ENCODE results near the gene FXYD2.
"Not testable (repeated sequence)": the region's sequence is repeated elsewhere in the genome, so short reads cannot be mapped to it uniquely, and the experiment has no call there.

Gene FXYD2

DNA sequence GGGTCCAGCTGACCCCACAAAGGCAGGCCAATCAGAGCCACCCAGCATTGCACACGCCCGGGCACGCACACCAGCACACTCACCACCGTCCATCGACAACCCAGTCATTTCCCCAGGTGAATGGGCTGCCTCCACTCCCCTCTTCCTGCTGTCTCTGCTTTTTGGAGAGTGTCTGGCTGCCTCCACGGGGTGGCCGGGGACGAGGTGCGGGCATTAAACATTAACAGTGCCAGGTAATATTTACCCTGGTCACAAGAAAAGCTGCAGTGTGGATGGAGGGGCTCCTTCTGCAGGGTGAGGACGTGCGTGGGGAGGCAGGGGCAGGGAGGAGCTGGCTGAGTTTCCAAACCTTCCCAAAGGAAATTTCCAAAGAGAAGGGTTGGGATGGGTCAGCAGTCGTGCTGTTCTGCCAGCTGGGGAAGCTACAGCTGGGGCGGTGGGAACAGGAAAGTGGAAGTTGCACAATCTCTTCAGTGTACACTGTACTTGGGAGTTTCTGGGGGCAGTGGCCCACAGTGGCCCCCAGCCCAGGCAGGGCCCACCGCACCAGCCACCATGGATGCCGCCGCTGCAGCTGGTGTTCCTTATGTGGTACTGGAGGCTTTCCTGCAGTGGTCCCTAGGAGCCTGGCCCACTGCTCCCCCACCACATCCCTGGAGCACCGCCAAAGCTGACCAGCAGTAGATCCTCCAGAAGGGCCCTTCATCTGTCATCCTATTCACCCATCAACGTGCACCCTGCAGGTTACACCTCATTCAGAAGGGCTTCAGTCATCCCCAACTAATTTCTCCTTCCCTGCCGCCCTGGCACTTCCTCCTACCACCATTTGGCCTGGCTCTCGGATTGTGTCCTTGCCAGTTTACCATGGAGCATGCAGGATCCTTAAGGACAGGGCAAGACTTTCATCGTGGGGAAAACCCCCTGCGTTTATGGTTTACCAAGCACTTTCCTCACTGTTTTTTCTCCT lies at the start of gene FXYD2:
Gene FXYD2, minus strand, starts transcription at position 174 of the 967 bp plus-strand sequence. Its CDS starts 66 bp downstream, at position 108.
- no peak for DNase-seq

DNA sequence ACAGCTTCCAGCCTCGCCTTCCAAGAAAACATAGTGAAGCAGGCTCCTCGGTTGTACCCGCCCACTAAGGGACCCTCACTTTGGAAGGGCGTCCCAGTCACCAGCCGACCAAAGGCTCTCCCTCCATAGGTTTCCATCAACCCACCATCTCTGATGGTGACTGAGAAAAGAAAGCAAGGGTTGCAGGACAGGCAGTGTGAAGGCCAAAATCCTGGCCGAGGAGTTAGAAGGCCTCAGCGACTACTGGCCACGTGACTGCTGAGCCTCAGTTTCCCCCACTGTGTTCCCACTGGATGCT lies 49.2 kb upstream of the FXYD2 start:
- no peak for DNase-seq

DNA sequence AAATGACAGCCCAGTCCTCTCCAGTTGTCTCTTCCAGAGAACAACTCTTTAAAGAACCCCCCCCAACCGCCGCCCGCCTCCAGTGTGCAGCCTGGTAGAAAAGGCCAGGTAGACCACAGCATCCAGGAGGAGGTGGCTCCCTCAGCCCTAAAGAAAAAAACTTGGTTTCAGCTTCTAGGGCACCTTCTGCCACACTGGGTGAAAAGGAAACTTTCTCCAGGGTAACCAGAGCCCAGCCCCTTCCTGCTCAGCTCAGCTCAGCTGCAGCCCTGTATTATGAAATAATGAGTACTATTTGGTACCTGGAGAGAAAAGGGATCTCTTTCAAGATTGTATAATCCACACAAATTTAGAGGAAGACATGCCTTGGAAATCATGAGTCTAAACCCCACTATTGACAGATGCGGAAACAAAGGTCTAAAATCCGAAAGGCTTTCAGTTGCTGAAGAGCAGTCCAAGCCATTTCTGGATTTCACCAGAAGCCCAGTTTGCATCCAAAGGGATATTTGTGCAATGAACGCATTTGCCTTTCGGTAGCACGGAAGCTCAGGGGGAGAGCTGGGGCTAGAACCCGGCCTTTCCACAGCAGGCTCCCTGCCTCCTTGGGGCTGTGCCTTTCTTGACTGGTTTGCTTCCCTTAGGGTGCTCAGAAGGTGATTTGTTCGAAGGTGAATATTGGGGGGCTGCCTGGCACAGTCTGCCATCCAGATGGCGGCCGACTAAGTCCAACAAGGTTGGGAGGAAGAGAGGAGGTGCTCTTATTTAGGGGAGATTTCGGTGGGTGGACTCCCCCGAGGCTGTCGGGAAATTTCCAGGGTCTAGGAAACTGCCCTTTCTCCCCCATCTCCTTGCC lies 48.7 kb upstream of the FXYD2 start:
- no peak for DNase-seq

DNA sequence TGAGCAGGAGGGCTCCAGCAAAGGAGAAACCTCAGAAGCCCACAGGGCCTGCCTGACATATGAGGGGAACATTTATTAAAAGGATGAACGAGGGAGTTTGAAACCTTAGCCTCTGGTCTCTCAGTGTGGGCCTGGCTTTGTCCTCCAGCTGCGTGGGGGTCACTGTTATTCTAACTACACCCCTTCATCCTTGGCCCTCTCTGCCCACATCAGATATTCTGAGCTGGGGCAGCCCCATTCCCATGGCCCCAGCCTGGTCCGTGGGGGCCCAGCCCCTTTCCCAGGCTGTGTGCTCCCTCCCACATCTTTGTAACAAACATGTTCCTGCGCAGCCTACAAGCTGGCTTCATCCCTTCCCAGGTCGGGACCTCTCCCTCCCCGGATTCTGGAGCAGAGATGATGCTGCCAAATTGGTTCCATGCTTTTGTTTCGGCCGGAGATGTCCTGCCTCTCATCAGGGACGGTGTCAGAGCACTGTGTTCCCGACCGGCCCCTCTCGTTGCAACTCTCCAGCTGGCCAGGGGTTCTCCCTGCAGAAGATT lies 47.9 kb upstream of the FXYD2 start:
- DNase-seq = no peak

DNA sequence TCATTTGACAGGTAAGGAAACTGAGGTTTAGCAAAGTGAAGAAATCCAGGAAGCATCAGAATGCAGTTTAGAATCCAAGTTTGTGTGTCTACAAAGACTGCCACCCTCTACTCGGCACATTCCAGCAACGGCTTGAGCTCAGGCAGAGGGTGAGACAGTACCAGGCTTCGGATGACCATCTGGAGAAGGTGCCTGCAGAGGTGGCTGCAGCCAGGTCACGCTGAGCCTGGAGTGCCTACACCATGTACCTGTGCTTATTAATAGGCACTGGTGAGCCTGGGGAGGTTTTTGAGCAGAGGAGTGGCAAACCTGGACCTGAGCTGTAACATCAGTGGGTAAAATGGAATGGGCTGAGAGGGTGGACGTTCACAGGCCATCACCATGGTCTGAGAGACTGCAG lies 47.2 kb upstream of the FXYD2 start:
- DNase-seq = no peak

DNA sequence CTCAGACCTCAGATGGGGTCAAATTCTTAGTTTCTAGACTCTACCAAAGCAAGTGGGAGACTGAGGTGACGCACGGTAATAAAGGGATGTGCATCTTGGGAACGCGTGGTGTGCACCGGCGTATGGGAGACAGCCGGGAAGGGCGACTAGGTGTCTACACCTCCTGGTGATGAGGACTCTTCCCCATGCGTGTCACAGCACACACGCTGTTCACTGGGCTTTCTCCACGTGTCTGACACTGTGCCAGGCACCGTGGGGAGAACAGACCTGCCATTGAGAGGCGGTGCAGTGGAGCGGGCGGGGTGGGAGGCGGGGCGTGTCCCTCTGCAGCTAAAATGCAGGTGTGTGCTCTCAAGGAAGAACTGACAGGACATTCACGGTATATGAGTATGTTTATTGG lies 46.6 kb upstream of the FXYD2 start:
- DNase-seq = no peak

DNA sequence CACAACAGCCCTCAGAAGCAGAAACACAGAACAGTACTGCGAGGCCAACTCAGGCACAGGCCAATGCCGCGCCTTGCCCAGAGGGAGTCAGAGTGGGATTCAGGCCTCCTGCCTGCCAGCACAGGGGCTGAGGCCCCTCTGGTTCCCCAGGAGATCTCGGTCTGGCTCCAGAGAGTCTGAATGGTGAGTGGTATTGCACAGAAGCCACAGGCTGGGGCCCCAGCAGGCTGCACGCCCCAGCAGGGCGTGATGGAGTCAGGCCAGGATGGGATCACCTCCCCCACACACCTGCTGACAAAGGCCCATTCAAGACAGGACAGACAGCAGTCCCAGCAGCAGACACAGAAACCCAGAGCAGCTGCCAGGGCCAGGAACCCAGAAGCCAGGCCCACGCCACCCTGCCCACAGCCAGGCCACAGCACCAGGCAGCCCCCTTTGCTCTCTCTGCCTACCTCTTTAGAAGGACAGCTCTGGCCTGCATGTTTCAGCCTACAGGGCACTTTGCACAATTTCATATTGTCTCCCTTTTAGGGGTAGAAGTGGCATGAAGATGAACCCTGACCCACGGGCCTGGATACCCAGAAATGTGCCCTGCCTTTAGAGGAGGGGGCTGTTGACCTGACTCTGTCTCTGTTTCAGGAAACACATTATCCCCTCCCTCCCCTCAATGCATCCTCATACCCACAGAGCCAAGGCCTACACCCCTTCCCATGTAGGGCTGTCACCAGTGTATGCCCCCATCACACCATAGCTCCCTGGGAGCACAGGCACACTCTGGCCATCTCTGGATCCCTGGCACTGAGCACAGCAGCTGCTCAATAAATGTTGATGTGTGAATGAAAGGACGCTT lies 45.8 kb upstream of the FXYD2 start:
- no peak for DNase-seq

DNA sequence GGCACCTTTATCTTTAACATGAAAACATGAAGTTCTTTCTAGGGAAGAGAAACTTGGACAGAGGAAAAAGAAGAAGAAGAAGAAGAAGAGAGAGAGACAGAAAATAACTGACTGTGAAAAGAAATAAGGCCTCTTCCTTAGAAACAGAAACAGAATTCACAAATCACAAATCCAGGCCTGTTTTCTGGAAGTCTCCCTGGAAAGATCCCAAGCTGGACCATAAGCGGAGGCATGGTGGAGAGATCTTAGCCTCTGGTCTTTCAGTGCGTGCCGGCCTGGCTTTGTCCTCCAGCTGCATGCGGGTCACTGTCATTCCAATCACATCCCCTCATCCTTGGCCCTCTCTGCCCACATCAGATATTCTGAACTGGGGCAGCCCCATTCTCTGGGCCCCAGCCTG lies 45.1 kb upstream of the FXYD2 start:
- no peak for DNase-seq

DNA sequence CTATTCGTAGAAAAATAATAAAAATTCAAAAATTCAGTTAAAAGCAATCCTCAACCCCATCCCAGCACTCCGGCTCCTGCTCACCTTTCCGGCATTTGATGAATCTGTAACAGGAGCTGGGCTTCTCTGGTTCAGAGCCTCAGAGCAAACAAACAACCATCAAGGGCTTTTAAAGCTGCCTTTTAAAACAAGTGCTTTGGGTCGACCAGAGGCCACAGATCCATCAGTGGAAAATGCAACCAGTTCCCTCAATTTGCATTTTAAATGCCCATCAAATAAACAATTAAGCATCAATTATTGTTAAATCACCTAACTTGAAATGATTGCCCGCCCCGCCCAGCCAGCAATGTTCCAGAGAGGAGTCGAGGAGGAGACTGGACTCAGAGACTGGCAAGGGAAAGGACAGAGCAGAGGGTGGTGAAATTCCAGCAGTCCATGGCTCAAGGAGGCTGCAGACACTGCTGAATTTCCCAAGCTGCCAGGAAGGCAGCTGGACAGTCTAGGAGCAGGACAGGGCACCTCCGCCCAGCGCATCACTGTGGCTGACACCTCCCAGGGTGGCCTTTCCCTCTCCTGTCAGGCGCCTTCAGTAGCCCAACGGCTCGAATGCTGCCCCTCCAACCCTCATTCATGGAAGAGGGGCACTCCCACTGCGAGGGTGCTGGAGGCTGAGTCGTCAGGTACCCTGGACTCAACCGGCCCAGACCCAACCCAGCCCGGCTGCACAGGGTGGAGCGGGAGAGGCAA lies 44.4 kb upstream of the FXYD2 start:
- DNase-seq = no peak

DNA sequence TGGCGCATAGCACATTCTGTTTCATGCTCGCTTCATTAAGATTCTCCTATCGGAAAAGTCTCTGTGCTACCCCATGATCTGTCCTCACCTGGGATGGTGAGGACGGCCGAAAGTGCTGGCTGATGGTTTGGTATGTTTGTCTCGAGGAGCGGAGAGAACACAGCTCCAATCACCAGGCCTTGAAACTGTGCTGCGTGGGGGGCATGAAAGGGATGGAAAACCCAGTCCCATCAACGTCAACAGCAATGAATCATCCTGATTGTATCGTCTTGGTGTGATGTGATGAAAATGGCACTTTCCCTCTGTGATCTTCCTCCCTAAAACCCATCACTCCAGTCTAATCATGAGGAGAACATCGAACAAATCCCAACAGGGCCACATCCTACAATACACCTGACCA lies 43.5 kb upstream of the FXYD2 start:
- DNase-seq = no peak

DNA sequence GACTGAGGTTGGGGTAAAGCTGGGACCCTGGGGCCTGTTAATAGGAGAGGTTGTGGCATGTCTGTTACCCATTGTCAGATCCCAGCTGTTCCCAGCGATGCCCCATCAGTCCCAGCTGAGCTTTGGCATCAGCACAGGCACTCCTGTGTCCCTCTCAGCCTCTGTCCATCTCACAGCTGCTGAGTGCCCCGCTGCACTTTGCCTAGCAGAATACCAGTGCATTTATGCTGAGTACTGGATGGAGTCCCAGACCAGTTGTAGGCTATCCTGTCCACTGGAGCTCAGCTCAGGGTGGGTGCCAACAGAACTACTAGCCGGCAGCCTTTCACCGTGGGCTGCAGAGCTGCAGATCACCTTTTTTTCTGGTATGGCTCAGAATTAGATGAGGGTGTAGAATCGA lies 42.0 kb upstream of the FXYD2 start:
- no peak for DNase-seq

DNA sequence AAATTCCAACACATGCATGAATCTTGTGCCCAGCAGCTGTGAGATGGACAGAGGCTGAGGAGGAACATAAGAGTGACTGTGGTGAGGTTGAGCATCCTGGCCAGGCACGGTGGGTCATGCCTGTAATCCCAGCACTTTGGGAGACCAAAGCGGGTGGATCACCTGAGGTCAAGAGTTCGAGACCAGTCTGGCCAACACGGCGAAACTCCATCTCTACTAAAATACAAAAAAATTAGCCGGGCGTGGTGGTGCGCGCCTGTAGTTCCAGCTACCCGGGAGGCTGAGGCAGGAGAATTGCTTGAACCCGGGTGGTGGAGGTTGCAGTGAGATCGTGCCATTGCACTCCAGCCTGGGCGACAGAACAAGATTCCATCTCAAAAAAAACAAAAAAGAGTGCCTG lies 41.0 kb upstream of the FXYD2 start:
- not testable (repeated sequence) for DNase-seq

DNA sequence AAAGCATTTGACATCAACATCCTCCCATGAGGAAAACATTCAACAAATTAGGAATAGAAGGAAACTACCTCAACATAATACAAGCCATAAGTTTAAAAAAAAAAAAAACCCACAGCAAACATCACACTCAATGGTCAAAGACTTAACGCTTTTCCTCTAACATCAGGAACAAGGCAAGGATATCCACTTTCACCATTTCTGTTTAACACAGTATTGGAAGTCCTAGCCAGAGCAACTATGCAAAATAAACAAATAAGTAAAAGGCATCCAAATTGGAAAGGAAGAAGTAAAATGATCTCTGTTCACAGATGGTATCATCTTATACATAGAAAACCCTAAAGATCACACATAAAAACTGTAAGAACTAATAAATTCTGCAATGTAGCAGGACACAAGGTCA lies 38.8 kb upstream of the FXYD2 start:
- DNase-seq = no peak

DNA sequence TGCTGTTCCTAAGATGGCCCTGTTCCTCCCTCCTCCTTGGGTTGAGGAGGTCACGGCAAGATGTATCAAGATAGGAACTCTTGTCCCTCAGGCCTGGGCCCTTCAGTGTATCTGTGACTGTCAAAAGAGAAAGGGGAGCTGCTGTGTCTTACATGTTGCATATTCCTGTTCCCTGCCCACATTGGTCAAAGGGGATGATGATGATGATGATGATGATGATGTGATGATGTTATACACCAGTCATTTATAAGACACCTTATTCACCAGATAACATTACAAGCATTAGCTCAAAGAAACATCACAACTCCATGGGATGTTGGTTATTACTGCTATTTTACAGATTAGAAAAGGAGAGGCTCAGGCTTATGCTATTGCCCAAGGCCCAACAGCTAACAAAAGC lies 38.2 kb upstream of the FXYD2 start:
- DNase-seq = no peak

DNA sequence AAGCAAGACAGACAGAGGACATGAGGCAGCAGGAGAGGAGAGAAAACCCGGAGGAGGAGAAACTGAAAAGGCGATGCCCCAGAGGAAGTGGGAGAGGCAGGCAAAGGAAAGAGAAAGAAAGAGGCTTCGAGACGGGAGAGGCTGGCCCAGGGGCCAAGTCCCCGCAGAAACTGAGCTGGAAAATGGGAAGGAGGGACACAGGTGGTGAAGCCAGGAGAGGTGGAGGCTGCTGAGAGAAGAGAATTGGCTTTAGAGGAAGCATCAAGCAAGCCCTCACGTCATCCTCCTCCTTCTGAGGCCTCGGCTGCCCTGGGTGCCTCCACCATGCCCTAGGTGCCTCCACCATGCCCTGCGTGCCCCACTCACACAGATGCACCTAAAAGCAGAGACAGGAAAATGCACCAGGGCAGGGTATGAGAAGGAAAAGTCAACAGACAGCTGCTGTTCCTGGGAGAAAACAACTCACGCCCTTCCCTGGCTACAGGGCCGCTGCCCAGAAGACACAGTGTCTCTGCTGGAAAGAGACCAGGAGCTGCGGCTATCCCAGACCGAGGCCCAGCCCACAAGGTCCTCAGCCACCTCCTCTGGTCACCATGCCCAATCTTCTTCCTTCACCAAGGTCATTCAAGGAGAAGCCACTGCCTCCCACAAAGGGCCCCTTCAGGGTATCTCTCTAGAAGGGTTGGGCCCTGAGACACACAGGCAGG lies 37.6 kb upstream of the FXYD2 start:
- DNase-seq = no peak

DNA sequence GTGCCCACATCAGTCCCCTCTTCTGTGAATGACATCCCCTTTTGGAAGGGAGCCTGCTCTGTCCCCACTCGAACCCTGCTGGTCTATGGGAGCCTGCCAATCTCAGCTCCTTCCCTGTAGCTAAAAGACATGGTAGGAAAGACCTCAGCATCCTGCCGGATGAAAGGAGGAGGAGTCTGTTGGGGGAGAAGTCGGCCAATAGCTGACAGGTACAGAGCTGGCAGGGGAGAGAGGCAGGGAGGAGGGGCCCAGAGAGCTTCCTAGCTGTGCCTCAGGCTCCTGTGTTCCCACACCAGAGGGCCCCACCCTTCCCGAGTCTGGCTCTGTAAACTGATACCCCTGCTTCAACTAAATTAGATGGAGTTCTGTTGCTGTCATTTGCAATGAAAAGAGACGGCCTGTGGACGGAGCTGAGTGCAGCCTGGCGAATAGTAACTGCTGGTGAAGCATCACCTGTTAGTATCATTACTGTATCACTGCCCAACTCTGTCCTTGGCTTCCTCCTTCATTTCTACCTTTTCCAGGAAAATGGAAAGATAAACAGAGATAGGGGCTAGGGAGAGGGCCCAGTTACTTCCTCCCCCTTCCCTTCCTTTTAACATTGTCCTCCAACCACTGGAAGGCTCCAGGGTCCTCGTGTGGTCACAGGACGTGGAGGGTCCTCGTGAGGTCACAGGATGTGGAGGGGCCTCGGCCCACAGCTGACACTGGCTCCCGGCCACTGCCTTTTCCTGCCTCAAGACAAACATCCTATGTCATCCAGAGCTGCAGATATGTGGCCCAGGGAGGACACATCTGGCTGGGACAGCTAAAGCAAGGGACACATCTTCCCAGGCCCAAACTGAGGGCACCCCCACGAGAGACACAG lies 36.8 kb upstream of the FXYD2 start:
- no peak for DNase-seq

DNA sequence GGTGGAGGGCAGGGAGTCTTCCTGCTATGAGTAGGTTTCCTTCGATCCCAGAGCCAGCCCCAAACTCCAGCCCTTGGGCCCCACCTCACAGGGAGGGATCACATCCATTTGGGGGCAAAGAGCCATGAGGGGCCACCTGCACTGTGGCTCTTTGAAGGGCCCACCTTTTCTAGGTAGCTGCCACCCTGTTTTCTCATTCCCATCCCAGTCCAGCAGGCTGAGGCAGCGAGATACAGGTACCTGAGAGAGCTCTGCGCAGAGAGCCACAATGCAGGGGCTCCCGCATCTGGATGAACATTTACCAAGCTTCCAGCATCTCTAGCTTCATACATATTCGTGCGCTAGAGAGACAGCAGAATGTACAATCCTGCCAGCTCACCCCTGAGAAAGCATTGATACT lies 35.6 kb upstream of the FXYD2 start:
- DNase-seq = no peak

DNA sequence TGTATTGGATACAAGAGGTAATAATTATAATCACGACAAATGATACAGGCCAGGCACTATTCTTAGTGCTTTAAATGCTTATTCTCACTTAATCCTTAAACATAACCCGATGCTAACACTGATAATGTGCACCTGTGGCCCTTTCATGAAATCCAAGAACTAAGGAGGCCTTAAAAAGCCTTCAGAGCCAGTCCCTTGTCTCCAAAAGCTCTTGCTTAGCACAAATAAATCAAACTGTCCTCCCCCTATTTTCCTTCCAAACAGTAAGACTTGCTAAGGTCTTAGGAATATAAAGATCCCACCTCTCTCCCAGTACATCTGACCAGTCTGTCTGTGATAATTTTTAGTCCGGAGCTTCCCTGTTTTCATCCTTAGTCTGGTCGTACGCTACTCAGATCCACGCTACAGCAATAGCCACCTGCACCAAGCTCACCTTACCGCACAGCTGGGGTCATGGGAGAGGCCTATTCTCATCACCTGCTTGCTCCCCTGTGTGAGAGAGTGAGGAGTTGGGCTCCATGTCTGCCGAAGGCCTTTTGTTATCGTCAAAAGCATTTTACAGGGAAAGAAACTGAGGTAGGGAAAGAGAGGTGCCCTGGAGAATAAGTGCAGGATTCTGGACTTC lies 35.1 kb upstream of the FXYD2 start:
- no peak for DNase-seq

DNA sequence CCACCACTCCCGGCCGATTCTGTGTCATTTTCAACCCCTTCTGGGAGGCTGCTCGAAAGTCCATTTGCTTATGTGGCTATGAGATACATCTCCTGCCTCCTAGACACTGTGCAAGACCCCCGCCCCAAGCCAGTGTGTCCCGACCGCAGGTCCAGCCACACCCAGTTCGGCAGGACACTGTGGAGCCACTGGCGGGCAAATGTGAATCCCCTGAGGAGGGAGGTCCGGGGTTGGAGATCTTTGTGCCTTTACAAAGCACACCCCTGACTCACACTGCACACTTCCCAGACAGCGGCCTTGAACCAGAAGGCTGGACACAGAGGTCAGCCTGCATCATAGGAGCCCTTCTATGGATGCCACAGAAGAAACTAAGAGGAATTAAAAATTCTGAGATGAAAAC lies 34.5 kb upstream of the FXYD2 start:
- no peak for DNase-seq

Measured in CD4-positive, alpha-beta T cell treated with Interleukin-21 for 1 hour (primary cell).